ENCODE measurements around the gene ATG13. TPM values are rescaled to one million over a fixed set of nuclear protein-coding genes. Genes with fewer than 3 reads are reported as not detected.

ATG13 gene
- total RNA-seq, 1 donor from 2014 or later: 39.0 TPM

DNA sequence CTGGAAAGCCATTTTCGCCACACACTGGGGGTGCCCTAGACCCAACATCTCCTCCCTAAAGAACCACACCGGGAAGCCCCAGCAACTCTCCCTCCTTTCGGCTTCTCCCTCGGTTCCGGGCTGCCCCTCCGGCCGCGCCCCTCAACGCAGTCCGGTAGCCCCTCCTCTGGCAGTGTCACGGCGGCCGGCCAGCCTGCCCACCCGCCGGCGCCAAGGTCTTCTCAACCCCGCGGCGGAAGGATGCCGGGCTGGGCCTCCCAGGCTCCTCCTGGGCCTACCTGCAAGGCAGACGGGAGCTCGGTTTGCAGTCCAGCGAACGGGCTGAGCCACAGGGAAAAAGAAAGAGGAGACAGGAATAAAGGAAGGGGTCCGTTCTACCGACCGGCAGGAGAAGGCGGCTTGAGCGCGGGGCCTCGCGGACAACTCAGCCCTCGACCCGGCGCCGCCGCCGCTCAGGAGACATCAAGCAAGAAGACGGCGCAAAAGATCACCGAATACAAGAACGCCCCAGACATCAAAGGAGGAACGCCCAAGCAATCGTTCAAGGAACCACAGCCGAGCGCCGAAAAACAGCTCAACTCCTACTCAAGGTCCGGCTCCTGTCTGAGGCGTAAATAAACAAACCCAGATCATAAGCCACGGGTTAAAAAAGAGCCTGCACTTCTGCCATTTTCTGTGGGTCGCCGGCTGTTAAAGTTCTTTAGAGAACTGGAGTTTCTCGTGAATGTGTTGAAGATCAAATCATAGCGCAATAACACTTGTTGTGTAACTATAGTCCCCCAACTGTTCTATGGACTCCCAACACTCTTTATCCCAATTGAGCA lies 23.6 kb upstream of the ATG13 start, which contains the start of gene AMBRA1:
Gene AMBRA1 (minus strand): TSS at position 474 of the 824 bp plus-strand sequence. CDS start 45,643 bp downstream, outside the sequence.
- DNase-seq (ENCODE audit: extremely low spot score in 2 of 2): no peak
- intact Hi-C loops (cut with DNase I): no loop called here
- no peaks in the 10 kb centered on the region for H3K27me3 ChIP-seq
- TF ChIP-seq POLR2AphosphoS5 (IDR thresholded peaks at IDR 0.05; ENCODE audit: insufficient read depth in 1 of 2, low read depth in 1 of 2) (peak; percentile 82 to 90), POLR2A (IDR thresholded peaks at IDR 0.05) (peak in 1 of 2 donors; percentile 31)
- TF ChIP-seq, protein P1, sequence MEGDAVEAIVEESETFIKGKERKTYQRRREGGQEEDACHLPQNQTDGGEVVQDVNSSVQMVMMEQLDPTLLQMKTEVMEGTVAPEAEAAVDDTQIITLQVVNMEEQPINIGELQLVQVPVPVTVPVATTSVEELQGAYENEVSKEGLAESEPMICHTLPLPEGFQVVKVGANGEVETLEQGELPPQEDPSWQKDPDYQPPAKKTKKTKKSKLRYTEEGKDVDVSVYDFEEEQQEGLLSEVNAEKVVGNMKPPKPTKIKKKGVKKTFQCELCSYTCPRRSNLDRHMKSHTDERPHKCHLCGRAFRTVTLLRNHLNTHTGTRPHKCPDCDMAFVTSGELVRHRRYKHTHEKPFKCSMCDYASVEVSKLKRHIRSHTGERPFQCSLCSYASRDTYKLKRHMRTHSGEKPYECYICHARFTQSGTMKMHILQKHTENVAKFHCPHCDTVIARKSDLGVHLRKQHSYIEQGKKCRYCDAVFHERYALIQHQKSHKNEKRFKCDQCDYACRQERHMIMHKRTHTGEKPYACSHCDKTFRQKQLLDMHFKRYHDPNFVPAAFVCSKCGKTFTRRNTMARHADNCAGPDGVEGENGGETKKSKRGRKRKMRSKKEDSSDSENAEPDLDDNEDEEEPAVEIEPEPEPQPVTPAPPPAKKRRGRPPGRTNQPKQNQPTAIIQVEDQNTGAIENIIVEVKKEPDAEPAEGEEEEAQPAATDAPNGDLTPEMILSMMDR (IDR thresholded peaks at IDR 0.05): no peak
- H3K9me3 ChIP-seq: no peaks in the 10 kb centered on the region
- peak within 1 kb of the TSS; percentile 77 to 97 for H3K4me3 ChIP-seq
- H3K36me3 ChIP-seq: no peaks in the 10 kb centered on the region
- peak within 1 kb of the TSS; percentile 83 for H3K27ac ChIP-seq
- peaks cover 48% of the 10 kb centered on the region for H3K4me1 ChIP-seq

DNA sequence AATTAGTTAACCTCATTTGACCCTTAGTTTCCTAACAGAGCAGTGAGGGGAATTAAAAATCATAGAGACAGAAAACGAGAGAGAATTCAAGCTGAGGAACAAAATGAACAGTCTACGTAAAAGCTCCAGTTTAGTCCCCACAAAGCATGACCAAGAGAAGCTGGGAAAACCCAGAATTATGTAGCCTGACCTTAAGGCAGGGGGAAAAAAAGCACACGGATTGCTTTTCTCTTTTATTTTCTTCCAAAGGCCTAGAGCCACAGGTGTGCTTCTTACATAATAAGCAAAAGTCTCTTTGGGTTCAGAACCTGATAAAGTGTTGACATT lies 23.0 kb upstream of the ATG13 start:
- Histone ChIP-seq H3K9me3 (no peaks in the 10 kb centered on the region), H3K4me1 (peaks cover 44% of the 10 kb centered on the region), H3K36me3 (no peaks in the 10 kb centered on the region), H3K4me3 (peak overlapping the region; percentile 77 to 97), H3K27ac (peak overlapping the region; percentile 83), H3K27me3 (no peaks in the 10 kb centered on the region)
- intact Hi-C loops (cut with DNase I): no loop called here
- TF ChIP-seq POLR2AphosphoS5 (IDR thresholded peaks at IDR 0.05; ENCODE audit: insufficient read depth in 1 of 2, low read depth in 1 of 2) (no peak), POLR2A (IDR thresholded peaks at IDR 0.05) (no peak)
- TF ChIP-seq, protein P1 (IDR thresholded peaks at IDR 0.05): no peak
- DNase-seq (ENCODE audit: extremely low spot score in 2 of 2): no peak

- peaks cover 39% of the 10 kb centered on the region for H3K4me1 ChIP-seq
- TF ChIP-seq POLR2AphosphoS5 (IDR thresholded peaks at IDR 0.05; ENCODE audit: insufficient read depth in 1 of 2, low read depth in 1 of 2) (no peak), POLR2A (IDR thresholded peaks at IDR 0.05) (no peak)
- TF ChIP-seq, protein P1 (IDR thresholded peaks at IDR 0.05): no peak
- no peak overlapping the region for H3K27ac ChIP-seq
- no peak for DNase-seq (ENCODE audit: extremely low spot score in 2 of 2)
- no peaks in the 10 kb centered on the region for H3K36me3 ChIP-seq
- no peaks in the 10 kb centered on the region for H3K9me3 ChIP-seq
- no peak overlapping the region for H3K4me3 ChIP-seq
- no peaks in the 10 kb centered on the region for H3K27me3 ChIP-seq
- intact Hi-C loops (cut with DNase I): no loop called here
These were observed 22.6 kb upstream of the ATG13 start for GRCh38 chr11:46594785-46595184.

- Histone ChIP-seq H3K36me3 (no peaks in the 10 kb centered on the region), H3K4me1 (peaks cover 17% of the 10 kb centered on the region), H3K27ac (no peak overlapping the region), H3K9me3 (no peaks in the 10 kb centered on the region), H3K27me3 (no peaks in the 10 kb centered on the region), H3K4me3 (no peak overlapping the region)
- TF ChIP-seq, protein P1 (IDR thresholded peaks at IDR 0.05): no peak
- TF ChIP-seq POLR2A (IDR thresholded peaks at IDR 0.05) (no peak), POLR2AphosphoS5 (IDR thresholded peaks at IDR 0.05; ENCODE audit: insufficient read depth in 1 of 2, low read depth in 1 of 2) (no peak)
- intact Hi-C loops (cut with DNase I): no loop called here
- DNase-seq (ENCODE audit: extremely low spot score in 2 of 2): no peak
These were observed 20.2 kb upstream of the ATG13 start for GRCh38 chr11:46597155-46597554.

DNA sequence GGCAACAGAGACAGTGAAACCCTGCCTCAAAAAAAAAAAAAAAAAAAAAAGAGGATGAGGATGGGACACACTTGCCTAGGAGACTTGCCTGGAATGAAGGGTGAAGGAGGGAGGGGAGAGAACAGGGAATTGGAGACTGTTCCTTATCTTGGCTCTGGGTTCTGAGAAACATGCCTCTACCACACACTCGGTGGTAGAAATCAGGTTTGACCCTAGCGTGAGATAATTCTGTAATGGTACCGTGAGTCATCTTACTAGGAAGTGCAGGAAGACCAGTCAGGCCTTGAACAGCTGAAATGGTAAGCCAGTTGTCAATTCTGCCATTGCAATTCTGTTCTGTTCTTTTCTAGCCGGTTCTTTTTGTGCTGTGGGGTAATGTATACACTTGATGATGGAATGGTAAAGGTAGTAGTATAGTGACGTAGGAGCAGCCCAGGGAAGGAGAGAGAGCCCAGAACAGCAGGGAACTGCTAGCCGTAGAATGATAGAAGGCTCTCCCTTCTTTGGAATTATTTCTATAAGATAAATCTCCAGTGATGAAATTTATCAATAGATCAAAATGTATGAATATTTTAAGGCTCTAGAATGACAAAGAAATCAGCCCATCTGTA lies 19.6 kb upstream of the ATG13 start:
- no peaks in the 10 kb centered on the region for H3K27me3 ChIP-seq
- H3K9me3 ChIP-seq: no peaks in the 10 kb centered on the region
- H3K27ac ChIP-seq: no peak overlapping the region
- DNase-seq (ENCODE audit: extremely low spot score in 2 of 2): no peak
- H3K4me1 ChIP-seq: peaks cover 11% of the 10 kb centered on the region
- TF ChIP-seq POLR2A (IDR thresholded peaks at IDR 0.05): no peak
- TF ChIP-seq, protein P1 (IDR thresholded peaks at IDR 0.05): no peak
- TF ChIP-seq POLR2AphosphoS5 (IDR thresholded peaks at IDR 0.05; ENCODE audit: insufficient read depth in 1 of 2, low read depth in 1 of 2): no peak
- no peaks in the 10 kb centered on the region for H3K36me3 ChIP-seq
- no peak overlapping the region for H3K4me3 ChIP-seq
- intact Hi-C loops (cut with DNase I): no loop called here
